CD4-positive, alpha-beta T cell treated with Interferon gamma for 1 hour (primary cell): ENCODE data around the gene GNS.
"Not testable (repeated sequence)": the region's sequence is repeated elsewhere in the genome, so short reads cannot be mapped to it uniquely, and the experiment has no call there.

ENCODE experiments used
- DNase-seq: peaks from one replicate; pipeline ENCODE4 v3.0.0-alpha.2; 2020

Gene GNS

DNA sequence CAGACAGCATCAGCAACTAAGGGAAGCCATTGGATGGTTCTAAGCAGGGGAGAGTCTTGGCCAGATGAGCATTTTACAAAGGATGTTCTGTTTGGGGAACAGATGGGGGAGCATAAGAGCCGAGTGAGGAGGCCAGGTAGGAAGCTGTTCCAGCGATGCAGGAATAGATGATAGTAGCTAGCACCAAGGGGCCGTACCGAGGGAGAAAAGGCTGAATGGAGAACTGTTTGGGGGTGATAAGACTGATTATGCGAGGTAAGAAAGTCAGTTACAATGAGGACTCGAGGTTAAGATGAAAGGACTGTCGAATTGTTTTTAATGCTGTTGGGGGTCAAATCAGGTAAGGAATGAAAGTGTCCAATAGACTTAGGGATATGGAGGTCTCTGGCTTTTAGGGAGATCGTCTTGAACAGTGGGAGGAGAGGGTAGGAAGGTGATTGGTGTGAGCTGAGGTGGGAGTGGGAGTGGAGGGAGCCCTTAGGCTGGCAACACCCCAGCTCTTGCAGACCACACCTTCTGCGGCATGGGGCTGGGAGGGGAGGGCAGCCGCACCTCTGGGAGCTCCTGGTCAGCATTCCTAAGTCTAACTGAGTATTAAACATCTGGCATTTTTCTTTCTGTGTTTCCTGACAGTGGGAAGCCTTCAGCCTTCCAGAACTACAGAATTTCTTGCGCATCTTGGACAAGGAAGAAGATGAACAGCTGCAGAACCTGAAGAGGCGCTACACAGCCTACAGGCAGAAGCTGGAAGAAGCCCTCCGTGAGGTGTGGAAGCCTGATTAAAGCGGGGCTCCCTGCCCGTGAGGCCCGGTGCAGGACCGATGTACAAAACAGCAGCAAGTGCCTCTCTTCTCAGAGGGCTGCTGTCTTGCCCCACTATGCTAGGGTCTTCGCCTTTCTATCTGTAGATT is 64.8 kb downstream of the GNS start:
- no peak for DNase-seq

DNA sequence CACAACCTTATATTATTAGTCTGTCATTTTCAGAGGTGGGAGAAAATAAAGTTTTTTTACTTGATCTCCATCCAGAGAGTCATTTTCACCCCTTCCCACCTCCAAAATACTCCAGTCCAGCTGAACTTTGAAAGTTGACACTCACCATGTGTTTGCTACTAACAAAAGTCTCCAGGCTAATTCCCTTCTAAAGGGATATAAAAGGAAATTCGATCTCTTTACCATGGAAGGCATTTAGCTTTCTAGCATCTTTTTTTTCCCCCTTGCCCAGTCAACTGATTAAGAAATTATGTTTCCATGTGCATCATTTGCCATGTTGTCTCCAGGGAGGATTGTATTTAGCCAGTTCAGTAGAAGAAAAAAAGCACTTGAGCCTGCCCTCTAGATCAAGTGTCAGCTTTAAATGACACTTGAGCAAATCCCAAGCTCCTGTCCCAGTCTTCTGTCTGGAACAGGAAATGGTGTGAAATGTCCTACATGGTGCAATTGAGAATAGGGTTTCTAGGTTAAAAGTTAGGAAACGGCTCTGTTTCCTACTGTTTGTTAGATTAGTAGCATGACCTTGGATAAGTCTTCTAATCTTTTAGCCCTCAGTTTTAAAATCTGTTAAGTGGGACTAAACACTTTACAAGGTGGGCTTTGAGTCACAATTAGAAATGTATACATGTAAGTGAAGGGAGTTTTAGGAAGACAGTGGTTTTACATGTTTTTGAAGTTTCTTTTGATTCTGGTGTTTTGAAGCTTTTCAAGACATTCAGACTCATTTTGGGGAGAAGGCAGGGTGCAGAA is 67.2 kb downstream of the GNS start:
- DNase-seq, result no peak

DNA sequence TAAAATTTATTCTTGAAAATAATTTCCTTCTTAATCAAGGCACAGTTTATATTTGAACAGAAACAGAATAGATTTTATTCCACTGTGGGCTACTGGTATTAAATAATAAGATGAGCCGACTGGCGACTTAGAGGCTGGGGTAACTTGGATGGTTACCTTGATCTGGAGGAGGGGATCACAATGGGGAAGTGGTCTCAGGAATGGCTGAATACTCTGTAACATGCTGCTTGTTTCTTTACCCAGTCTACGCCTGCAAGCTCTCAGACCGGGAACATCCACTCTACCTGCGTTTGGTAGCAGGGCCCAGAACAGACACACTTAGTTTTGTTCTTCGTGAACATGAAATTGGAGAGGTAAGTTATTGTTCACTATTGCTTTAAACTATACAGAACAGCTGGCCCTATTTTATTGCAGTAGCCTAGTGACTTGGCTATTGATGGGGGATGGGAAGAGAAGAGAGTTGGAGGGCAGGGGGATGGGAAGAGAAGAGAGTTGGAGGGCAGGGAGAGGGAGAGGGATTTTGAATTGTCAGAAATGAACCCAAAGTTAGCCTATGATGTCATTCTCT is 67.9 kb downstream of the GNS start:
- DNase-seq, result no peak

DNA sequence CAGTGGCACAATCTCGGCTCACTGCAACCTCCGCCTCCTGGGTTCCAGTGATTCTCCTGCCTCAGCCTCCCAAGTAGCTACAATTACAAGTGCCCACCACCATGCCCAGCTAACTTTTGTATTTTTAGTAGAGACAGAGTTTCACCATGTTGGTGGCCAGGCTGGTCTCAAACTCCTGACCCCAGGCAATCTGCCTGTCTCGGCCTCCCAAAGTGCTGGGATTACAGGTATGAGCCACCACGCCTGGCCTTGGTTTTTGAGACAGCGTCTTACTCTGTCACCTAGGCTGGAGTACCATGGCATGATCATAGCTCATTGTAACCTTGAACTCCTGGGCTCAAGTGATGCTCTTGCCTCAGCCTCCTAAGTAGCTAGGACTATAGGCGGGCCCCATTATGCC is 69.0 kb downstream of the GNS start:
- not testable (repeated sequence) for DNase-seq

DNA sequence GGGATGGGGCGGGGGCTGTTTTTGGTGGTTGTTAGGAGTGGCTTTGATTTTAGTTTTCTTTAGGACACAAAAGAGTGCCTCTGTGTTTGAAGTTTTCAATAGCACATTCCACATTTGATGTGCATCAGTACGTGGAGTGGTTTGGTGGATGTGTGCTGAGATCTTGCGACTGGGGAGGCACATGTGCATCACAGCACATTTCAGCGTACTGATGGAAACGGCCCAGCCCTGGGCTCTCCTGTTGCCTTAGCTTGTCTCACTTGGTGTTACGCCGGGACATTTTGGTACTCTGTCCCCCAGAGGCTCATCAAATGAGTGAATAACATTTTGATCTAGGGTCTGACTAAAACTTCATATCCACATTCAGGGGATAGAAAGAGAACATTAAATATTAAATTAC is 70.5 kb downstream of the GNS start:
- DNase-seq, result no peak

DNA sequence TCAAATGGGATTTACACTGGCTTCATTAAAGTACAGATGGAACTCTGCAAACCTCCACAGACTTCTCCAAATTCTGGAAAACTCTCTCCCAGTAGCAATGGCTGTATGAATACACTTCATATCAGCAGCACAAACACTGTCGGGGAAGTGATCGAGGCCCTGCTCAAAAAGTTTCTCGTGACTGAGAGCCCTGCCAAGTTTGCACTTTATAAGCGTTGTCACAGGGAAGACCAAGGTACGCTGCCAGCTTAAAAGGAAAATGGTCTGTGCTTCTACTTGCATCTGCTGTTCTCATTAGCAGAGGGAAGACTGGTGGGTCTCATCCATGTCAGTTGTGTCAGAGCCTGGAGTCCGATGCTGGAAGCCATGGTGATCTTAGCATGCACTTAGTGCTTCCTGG is 71.0 kb downstream of the GNS start:
- DNase-seq, result no peak

DNA sequence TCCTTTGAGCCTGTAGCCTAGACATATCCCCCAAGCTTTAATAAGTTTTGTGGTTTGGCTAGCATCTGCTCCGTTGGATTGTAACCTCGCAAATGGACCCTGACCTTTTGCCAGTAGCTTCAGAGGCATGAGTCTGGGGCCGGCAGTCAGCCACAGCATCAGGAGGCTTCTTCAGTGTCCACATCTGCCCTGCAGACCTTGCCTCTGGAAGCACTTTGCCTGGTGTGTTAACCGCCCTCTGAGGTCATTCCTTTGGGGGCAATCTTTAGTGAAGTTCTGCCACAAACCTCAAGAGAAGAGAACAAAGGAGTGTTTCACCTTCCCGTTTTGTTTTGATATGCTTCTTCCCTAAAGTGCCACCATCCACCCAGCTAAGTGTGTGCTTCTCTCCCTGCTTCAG is 71.4 kb downstream of the GNS start:
- DNase-seq, result no peak

DNA sequence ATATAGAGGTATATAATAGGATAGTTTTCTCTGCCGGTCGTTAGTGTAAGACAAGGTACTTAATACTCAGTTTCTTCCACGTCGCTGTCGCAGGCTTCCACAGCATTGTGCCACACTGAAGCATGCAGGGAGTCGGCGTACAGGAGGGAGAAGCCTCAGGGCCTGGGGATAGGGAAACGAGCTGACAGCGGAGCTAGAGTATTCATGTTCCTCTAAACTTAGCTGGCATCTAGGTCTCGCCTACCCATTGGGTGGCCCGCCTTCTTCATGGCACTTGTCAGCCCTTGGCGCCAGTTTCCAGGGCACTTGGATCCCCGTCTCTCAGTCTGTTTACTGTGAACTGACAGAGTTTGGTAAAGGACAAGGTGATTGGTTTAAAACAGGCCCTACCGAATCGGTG is 73.6 kb downstream of the GNS start:
- DNase-seq, result no peak

DNA sequence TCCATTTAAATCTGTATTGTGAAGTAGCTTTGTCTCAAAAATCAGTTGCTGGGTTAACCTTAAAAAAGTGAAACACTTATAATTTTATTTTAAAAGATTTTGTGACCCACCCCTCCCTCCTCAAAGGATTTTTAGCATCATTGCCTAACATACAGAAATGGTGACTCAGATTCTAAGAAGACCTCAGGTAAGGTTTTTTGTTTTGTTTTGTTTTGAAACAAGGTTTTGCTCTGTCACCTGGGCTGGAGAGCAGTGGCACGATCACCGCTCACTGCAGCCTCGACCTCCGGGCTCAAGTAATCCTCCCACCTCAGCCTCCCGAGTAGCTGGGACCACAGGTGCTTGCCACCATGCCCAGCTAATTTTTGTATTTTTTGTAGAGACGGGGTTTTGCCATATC is 74.2 kb downstream of the GNS start:
- no peak for DNase-seq

DNA sequence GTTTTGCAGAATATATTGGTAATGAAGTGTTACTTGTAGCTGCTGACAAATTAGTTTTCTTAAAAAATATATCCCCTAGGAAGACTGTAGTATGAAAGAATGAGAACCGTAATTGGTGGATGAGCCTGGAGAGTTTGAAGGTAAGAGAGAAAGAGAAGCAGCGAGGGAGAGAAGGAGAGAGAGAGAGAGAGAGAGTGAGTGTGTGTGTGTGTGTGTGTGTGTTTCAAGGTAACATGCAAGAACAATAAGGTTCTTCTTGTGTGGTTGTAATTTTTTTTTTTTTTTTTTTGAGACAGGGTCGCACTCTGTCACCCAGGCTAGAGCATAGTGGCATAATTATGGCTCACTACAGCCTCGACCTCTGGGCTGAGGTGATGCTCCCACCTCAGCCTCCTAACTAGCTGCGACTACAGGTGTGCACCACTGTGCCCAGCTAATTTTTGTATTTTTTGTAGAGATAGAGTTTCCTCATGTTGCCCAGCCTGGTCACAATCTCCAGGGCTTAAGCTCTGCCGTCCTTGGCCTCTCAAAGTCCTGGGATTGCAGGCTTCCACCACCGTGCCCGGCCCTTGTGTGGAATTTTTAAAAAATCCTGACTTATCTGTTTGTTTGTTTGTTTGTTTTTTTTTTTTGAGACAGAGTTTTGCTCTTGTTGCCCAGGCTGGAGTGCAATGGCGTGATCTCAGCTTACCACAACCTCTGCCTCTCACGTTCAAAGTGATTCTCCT is 75.2 kb downstream of the GNS start:
- DNase-seq, result no peak

DNA sequence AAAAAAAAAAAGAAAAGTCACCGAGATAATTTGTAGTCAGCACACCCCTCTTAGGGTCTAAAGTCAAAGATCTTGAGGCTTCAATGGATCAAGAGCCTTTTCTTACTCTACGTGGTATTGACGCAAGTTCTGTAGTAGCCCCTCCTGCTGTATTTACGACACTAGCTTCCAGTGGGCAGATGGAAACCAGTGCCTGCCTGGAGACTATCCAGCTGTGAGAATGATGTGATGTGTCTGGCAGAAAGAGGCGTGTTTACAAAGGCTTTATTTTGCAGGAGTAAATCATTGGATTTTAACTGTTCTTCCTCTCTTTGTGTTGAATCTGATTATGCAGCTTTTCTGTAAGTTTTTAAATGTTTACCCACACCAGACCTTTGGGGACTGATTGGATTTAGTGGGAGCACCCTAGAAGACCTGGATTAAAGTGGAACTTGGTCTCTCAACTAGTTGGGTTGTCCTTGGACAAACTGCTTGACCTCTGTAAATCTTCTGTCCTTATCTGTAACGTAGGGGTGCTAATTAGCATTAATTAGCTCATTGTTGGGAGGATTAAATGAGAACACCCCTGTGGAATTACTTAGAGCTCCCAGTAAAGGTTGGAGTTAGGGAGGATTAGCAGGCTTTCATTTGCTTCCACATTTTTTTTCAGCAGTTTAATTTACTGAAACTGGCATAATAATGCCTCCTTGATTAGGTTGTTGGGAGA is 76.5 kb downstream of the GNS start:
- no peak for DNase-seq

DNA sequence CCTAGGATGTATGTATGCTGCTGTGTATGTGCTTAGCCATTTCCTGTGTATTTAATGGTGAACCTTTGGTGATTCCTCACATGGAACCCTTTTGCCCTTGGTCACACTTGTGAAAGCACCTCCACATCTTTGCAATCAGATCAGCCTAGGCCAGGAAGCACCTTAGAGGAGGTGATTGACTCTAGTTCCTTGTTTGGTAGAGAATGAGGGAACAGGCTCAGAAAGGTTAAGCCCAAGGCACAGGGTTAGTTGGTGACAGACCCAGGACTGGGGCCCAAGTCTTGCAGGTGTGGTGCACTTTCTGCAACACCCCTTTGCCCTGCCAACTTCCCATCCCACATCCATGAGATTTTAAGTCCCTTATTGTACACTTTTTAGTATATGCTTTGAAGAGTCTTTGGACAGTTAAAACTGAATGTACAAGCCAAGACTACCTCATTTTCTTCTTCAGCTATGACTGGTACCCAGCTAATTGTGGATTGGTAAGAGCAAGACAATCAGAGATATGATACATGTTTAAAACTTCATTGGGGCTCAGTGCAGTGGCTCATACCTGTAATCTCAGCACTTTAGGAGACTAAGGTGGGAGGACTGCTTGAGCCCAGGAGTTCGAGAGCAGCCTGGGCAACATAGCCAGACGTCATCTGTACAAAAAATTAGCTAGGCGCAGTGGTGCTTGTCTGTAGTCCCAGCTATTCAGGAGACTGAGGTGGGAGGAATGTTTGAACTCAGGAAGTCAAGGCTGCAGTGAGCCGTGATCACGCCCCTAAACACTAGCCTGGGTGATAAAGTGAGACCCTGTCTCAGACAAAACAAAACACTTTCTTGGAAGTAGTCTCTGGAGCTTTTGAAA is 77.8 kb downstream of the GNS start:
- DNase-seq, result peak; percentile 45

DNA sequence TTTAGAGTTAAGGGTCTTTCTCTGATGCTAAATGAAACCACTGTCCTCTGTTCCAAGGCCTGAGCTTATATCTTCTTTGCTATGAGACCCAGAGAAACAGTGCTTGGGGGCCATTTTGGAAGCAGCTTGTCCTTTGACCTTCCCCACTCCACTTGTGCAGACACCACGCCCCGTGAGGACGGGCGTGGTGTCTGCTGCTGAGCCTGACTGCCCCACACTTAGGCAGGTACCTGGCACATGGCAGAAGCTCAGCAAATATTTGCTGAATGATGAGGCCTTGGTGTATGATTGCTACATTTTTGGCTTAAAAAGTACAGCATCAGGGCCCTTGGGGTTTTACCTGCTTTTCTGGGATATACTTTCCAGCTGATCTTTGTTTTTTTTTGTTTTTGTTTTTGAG is 79.0 kb downstream of the GNS start:
- no peak for DNase-seq

DNA sequence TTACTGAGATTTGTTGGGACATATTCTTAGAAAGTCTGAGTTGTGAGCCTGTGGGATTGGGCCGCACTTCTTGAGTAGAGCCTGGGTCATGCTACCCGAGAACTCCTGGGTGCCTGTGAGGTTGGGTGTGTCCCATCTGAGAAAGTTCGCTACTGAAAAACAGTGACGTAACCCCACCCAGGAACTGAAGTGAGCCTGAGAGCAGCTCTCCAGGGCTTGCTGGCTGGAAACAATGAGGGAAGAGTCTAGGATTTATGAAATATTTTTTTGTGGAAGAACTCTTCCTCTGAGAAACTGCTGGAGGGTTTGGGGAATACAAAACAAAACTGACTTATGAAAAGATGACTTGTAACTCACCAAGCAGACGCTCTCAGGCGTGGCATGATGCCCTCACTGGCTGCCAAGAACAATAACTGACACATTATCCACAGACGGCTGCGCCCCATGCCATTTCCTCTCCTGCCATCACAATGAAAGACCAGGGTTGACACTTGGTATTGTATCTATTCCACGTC is 79.7 kb downstream of the GNS start:
- peak; percentile 75 for DNase-seq

DNA sequence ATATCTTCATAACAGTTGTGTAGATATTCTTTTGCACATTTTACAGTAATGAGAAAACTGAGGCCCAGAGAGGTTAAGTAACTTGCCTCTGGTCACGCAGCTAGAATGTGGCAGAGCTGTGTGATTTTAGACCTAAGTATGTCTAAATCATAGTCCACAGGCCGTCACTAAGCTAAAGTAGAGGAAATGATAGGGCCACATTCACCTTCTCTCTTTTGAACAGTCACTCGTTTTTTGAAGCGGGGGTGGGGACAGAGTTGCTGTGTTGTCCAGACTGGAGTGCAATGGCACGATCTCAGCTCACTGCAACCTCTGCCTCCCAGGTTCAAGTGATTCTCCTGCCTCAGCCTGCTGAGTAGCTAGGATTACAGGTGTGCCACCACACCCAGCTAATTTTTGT is 80.4 kb downstream of the GNS start:
- DNase-seq, result no peak

DNA sequence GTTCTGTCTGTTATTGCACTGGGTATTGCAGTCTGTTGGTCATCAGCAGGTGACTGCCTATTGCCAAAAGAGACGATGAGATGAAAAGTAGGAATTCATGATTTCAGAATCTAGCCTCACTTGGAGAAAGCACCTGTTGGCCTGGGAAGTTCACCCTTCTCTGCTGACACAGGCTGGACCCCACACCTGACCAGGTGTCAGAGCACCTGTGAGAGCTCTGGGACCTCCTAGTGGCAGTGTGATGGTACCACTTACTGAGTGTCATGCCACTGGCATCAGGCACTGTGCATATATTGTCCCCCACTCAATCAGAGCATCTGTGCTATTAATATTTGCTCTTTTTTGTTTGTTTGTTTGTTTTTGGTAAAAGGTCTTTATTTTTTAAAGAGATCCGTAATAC is 81.0 kb downstream of the GNS start:
- DNase-seq, result peak; percentile 15

DNA sequence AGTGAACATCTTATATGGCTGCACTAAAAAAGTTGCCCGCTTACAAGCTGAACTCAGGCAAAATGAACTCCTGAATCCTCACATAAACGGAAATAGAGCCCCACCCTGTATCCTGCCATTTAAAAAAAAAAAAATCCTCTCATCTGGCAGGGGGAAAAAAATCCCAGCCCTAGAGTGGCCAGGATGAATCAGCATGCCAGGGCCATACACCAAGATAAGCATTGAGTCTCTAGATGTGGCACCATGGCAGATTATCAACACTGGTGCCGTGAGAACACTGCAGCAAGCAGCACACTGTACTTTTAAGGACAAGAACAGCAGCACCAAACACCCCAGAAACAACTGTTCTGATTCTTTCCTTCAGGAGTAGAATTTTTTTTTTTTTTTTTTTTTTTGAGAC is 83.4 kb downstream of the GNS start:
- DNase-seq, result no peak

DNA sequence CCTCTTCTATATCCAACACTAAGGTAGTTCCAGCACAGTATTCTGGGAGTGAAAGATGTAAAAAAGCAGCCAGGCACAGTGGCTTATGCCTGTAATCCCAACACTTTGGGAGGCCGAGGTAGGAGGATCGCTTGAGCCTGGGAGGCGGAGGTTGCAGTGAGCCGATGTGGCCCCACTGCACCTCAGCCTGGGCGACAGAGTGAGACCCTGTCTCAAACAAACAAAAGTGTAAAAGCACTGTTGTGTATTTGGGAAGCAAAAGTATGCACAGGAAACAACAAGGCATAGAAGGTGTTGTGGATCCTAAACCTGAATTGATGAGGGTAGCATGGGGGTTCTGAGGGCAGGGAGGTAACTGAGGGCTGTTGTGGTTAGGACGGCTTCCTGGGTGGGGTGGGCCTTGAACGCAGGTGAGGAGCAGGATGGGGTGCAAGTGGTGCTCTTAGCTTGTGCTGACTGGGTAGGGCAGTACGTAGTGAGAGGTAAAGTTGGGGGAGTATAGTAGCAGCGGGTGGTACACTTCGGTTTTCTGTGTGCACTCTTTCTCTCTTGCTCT is 84.8 kb downstream of the GNS start:
- DNase-seq, result peak; percentile 76

DNA sequence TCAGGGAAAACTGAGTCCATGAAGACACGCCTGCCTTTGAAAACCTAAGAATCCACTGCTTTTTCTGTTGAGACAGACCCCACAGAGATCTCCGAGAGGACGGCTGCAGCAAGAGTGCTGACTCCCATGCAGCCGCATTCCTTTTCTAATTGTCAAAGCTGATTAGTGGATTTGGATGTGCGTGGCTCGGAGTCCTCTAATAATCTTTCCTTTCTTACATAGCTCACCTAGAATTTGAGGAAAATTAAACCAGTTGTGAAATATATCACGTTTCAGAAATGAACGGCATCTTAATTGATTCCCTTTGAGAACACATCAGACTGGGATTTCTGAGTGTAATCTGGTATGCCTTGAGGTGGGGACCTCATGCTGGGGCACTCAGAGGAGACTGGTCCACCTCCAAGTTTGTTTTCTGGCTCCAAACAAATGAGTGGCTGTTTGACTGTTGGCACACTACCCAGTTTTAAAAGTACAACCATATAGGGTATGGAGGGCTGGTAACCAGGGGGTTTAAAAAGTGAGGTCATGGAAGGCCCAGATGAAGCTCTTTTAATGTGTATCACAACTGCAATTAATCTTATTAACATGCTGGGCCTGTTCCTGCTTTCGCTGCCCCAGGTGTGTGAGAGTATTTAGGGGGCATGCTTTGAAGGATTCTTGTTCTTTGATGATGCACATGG is 85.6 kb downstream of the GNS start:
- no peak for DNase-seq

DNA sequence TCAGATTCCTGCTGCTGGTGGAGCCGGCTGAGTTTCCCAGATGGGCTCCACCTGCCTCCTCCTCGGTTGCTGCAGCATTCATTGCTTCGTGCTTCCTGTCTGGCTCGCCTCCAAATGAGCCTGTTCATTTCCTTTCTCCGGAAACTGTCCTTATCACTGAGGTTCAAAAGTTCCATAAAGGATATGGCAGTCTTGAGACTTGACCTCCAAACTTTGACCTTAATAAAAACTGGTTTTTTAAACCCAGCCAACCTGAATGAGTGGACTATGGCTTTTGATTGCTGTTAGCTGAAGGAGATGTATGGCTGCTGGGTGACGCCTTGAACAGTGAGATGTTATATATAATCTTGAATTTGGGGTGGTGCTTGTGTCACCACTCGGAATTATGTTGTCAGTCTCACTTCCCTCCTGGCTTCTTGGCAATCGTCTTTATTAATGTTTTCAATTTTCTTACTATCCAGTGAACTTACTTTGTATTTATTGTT is 86.2 kb downstream of the GNS start:
- DNase-seq, result peak; percentile 23
